Endothelial cell (in vitro differentiated cells): ENCODE results near the gene KAT2A. TPM values are rescaled to one million over a fixed set of nuclear protein-coding genes. Genes with fewer than 3 reads are reported as not detected.

Experiments
- DNase-seq: peaks from one replicate; pipeline ENCODE4 v3.0.0; 2021; ENCODE audit warnings: low spot score
- H3K27ac Mint-ChIP-seq: one replicate; pipeline ENCODE4 v1.8.0; 2021; ENCODE audit warnings: mixed read lengths, inconsistent platforms; ENCODE audit not compliant: unreplicated experiment
- H3K27me3 Mint-ChIP-seq: one replicate; pipeline ENCODE4 v1.8.0; 2021; ENCODE audit warnings: mild to moderate bottlenecking, moderate library complexity, mixed read lengths, inconsistent platforms; ENCODE audit not compliant: unreplicated experiment
- H3K36me3 Mint-ChIP-seq: one replicate; pipeline ENCODE4 v1.8.0; 2021; ENCODE audit warnings: mild to moderate bottlenecking, low read depth, mixed read lengths, inconsistent platforms; ENCODE audit not compliant: unreplicated experiment
- H3K4me1 Mint-ChIP-seq: one replicate; pipeline ENCODE4 v1.8.0; 2021; ENCODE audit warnings: mild to moderate bottlenecking, mixed read lengths, inconsistent platforms; ENCODE audit not compliant: unreplicated experiment
- H3K4me3 Mint-ChIP-seq: one replicate; pipeline ENCODE4 v1.8.0; 2021; ENCODE audit warnings: mild to moderate bottlenecking, mixed read lengths, inconsistent platforms; ENCODE audit not compliant: unreplicated experiment
- H3K9me3 Mint-ChIP-seq: one replicate; pipeline ENCODE4 v1.8.0; 2021; ENCODE audit warnings: mixed read lengths, inconsistent platforms; ENCODE audit not compliant: unreplicated experiment
- CTCF ChIP-seq: fragments of 200-600 bp; sonication (generic); IDR thresholded peaks from one replicate; pipeline ENCODE4 v1.5.0; 2021; ENCODE audit warnings: antibody characterized with exemption; ENCODE audit not compliant: unreplicated experiment
- long read RNA-seq: library from polyadenylated mRNA; unstranded; transcript quantifications from one replicate; pipeline ENCODE4 v2.0.0, GENCODE V29; 2020; ENCODE audit not compliant: unreplicated experiment
- total RNA-seq: library from RNA; stranded (reverse); fragmentation: NEBNext Ultra II Directional; extraction: Animal tissue kit (Norgen Biotek cat#: 25700); gene quantifications from one replicate; pipeline ENCODE4 v1.2.1, GENCODE V29; 2021; ENCODE audit not compliant: unreplicated experiment

The KAT2A gene
- 22.8 TPM for total RNA-seq
- long read RNA-seq, partial matches to known transcripts = 0 of 2 reads
- long read RNA-seq, other reads (novel, unspliced or antisense) = 2 of 2 reads

GRCh38 chr17:42120770-42121769, at the start of gene KAT2A:
Gene KAT2A (minus strand): TSS chr17:42121367. CDS start chr17:42121304, 63 bp downstream.
- Mint-ChIP-seq H3K9me3 (no peaks in the 10 kb centered on the region), H3K27me3 (peaks cover 11% of the 10 kb centered on the region), H3K27ac (peak within 1 kb of the TSS; percentile 61), H3K4me1 (peaks cover 13% of the 10 kb centered on the region), H3K4me3 (peak within 1 kb of the TSS; percentile 74), H3K36me3 (peaks cover 15% of the 10 kb centered on the region)
- peak; percentile 77 for DNase-seq
- TF ChIP-seq CTCF = no peak

GRCh38 chr17:42169351-42169750, 48.2 kb upstream of the KAT2A start:
- Mint-ChIP-seq H3K27me3 (peaks cover 16% of the 10 kb centered on the region), H3K4me1 (peaks cover 10% of the 10 kb centered on the region), H3K36me3 (no peaks in the 10 kb centered on the region), H3K27ac (no peak overlapping the region), H3K9me3 (no peaks in the 10 kb centered on the region), H3K4me3 (peak overlapping the region; percentile 47)
- no peak for DNase-seq
- no peak for TF ChIP-seq CTCF

GRCh38 chr17:42167807-42168206, 46.6 kb upstream of the KAT2A start:
- Mint-ChIP-seq H3K36me3 (no peaks in the 10 kb centered on the region), H3K4me3 (peak overlapping the region; percentile 28), H3K27me3 (peaks cover 18% of the 10 kb centered on the region), H3K9me3 (no peaks in the 10 kb centered on the region), H3K27ac (no peak overlapping the region), H3K4me1 (peaks cover 10% of the 10 kb centered on the region)
- TF ChIP-seq CTCF = no peak
- DNase-seq = no peak

- Mint-ChIP-seq H3K4me3 (no peak overlapping the region), H3K27ac (no peak overlapping the region), H3K9me3 (no peaks in the 10 kb centered on the region), H3K4me1 (peaks cover 8% of the 10 kb centered on the region), H3K27me3 (peaks cover 14% of the 10 kb centered on the region), H3K36me3 (no peaks in the 10 kb centered on the region)
- TF ChIP-seq CTCF = no peak
- no peak for DNase-seq
Observed at GRCh38 chr17:42166196-42166763, 45.1 kb upstream of the KAT2A start.
